GM21515 (cell line): ENCODE results near the gene ITPKB.
"Not testable (repeated sequence)": the region's sequence is repeated elsewhere in the genome, so short reads cannot be mapped to it uniquely, and the experiment has no call there.

Experiments
- ATAC-seq: cut with Tn5 transposase; IDR thresholded peaks from one replicate; pipeline ENCODE4 v1.9.1; 2021; ENCODE audit not compliant: unreplicated experiment

The ITPKB gene

DNA sequence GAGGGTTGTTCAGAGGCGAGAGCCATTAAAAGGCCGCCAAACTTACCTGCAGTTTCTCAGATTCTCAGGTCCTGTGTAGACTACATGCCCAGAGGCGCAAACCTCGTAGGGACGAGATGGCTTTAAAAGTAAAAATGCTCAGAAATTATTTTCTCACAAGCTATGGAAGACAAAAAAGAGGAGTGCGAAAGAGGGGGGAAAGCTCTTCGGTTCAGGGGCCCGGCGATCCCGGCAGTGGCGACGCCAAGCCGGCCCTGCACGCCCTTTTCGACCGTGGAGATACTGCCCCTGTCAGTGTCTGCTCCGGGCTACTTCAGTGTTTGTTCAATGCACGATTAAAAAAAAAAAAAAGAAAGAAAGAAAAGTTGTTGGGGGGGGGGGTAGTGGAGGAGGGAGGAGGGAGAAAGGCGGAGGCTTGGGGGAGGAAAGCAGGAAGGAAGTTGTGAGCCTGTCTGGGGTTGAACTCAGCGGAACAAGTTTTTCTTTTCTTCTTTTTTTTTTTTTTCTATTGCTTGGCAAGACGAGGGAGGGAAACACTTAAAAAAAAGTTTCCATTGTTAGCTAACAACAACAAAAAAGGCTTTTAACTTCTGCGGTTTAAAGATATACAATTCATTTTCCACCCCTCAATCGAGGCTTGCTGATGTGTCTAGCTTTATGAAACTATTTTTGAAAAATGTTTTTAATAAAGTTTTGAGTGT lies at the start of gene ITPKB:
Gene ITPKB, minus strand, starts transcription at position 288 of the 701 bp plus-strand sequence. CDS start 1,824 bp downstream, outside the sequence.
- no peak for ATAC-seq

GRCh38 chr1:226787638-226788037 lies 48.6 kb upstream of the ITPKB start:
- no peak for ATAC-seq

- ATAC-seq, result no peak
Measured at GRCh38 chr1:226787071-226787470, 48.0 kb upstream of the ITPKB start.

- ATAC-seq, result peak; percentile 62
Measured at GRCh38 chr1:226786550-226786949, 47.5 kb upstream of the ITPKB start.

GRCh38 chr1:226785805-226786204 lies 46.7 kb upstream of the ITPKB start:
- ATAC-seq, result no peak

DNA sequence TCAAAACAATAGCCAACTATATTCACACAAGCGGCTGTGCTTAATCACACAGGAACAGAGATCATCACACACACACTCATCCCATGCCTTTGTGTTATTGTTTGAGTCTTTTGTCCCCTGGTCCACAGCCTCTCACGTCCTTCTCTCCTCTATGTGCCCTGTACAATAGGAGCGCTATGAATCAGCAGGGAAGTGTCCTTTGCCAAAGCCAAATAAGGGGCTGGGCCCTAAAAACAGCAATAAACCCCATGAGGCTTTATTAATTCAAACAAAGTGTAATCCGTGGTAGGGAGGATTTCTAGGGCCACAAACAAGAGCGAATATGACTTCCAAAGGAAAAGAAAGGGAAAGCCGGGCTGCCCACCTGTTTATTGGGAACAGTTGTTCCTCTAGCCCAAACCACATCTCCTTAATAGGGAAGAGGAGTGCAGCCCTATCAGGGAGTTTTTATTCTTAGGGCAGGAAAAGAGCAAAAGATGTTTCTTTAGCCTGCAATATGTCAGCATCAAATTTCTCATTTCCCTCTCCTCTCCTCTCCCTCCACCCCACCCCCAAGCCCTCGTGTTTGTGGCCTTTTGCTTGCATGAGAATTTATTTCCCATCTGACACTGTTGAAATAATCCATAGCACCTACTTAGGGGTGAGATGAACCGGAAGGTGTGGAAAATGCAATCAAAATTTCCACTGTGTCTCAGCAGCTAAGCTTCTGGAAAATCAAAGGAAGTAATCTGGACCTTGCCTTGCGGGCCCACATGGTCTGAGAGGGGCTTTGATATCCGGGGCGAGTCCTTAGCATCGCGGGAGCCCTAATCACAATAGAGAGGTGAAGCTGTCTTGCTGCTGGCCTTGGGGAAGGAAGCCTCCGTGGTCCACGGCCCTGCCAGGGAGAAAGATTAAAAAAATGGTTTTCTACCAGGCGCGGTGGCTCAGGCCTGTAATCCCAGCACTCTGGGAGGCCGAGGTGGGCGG lies 45.3 kb upstream of the ITPKB start:
- ATAC-seq, result no peak

DNA sequence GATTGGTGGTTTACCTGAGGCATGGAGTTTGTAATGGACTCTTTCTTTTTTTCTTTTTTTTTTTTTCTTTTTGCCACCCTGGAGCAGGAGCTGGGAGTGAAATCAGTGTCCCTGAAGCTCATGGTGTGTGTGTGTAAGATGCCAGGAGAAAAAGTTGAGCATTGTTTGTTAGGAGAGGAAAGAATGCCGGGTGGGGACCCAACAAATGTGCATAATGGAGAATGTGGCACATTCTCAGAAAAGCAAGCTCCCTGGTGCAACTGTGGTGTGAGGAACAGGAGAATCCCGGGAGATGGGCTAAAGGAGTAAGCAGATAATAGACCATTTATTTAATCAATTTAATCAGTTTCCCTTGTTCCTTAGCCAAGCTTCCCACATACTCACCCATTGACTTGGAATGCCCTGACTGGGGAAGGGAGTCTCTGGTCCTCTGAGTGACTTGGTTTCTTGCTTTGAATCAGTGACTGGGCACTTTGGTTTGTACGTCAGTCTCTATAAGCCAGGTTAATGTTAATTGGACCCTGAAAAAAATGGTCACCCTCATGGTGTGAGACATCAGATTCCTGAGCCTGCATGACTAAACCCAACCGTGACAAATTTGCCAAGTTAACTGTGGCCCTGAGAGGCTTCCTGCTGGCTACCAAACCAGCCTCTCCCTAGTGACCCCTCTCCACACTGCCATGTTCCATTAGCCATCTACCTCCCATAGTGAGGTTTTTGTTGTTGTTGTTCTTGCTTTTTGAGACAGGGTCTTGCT lies 43.9 kb upstream of the ITPKB start:
- ATAC-seq, result no peak

GRCh38 chr1:226781937-226782609 lies 43.0 kb upstream of the ITPKB start:
- no peak for ATAC-seq

DNA sequence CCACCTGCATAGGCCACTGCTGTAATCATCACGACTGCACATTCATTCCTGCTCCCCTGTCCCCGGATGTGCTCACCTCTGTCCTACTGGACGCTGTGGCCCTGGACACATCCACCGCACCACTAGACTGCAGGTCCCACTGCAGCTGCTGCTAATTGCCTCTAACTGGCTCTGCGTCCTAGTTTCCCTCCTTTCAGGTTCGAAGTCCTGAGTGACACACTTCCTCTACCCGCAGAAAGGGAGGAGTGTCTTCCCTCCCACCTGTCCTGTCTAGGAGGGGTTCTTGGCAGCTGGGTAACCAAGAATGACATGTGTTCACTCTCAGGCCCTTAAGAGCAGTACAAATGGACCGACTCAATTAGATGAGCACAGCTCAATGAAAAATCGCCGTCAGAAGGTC lies 40.5 kb upstream of the ITPKB start:
- ATAC-seq, result no peak

GRCh38 chr1:226778657-226779058 lies 39.6 kb upstream of the ITPKB start:
- ATAC-seq, result no peak

DNA sequence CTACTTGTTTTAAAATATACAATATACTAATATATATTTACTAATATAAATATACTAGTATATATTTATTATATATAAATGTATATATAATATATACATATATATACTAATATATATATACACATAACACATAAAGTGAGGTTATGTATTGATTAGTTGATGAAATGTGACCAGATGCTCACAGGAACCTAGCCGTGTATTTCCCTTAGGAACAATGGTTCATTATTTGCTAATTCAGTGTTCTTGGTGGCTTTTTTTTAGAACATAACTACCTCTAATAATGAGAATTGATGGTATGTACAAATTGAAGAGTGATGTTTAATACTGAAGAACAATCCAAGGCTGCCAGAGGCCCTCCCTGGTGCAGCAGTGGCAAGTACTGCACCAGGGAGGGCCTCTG lies 37.9 kb upstream of the ITPKB start:
- ATAC-seq, result no peak

DNA sequence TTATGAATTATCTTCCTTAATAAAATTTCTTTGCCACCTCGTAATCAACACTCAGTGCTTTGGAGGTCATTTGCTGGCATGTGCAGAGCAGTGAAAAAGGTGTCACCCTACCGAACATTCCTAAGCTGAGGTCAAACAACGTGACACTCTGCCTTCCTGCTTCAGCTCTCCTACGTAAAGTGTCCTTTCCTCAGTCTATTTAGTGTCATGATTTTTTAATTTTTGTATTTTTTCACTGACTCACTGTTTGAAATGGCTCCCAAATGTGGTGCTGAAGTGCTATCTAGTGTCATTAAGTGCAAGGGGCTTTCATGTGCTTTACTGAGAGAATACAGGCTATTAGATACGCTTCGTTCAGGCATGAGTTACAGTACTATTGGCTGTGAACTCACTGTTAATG lies 37.0 kb upstream of the ITPKB start:
- ATAC-seq, result no peak

- peak; percentile 93 for ATAC-seq
Measured at GRCh38 chr1:226772446-226773139, 33.5 kb upstream of the ITPKB start.

DNA sequence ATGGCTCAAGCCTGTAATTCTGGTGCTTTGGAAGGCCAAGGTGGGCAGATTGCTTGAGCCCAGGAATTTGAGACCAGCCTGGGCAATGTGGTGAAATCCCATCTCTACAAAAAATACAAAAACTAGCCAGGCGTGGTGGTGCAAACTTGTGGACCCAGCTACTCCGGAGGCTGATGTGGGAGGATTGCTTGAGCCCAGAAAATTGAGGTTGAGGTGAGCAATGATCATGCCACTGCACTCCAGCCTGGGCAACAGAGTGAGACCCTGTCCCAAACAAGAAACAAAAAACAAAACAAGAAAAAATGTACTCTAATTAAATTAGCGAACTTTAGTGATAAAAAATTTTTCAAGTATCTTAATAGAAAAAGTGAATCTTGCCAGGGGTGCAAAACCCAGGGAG lies 28.1 kb upstream of the ITPKB start:
- ATAC-seq, result not testable (repeated sequence)

DNA sequence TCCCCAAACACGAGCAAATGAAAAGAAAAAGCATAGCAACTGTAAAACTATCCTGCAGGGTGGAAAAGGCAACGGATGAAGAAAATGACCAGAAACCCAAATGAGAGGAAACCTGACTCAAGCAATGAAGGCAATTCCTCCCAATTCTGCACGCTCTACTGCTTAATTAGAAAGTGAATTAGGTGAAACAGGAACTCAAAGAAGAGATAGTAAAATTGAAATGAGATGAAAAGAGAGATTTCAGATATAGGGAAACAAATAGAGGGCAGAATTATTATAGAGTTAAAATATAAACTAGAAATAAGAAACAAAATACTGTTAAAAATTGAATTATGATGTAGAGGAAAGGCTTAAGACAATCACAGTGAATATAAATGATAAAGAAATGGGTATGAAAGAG lies 27.5 kb upstream of the ITPKB start:
- ATAC-seq, result no peak

GRCh38 chr1:226764533-226764932 lies 25.5 kb upstream of the ITPKB start:
- peak; percentile 96 for ATAC-seq

GRCh38 chr1:226763905-226764264 lies 24.8 kb upstream of the ITPKB start:
- no peak for ATAC-seq

GRCh38 chr1:226762988-226763904 lies 24.2 kb upstream of the ITPKB start:
- ATAC-seq, result no peak

DNA sequence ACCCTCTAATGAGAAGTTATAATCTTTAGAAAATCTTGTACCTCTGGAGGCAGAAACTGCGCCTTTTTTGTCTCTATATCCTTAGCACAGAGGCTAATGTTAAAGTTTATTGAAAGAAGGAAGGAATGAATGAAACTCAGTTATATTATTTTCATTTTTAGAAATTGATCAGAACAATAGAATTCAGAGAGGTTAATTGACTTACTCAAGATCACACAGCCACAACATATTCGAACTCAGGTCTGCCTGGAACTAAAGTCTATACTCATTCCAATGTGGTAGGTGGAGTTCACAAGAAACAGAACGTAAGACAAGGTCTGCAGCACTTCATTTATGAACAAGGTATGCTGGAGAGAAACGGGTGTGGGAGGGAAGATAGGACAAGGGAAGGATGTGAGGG lies 23.0 kb upstream of the ITPKB start:
- ATAC-seq, result no peak
